ENCODE measurements around the gene RMI2.

DNA sequence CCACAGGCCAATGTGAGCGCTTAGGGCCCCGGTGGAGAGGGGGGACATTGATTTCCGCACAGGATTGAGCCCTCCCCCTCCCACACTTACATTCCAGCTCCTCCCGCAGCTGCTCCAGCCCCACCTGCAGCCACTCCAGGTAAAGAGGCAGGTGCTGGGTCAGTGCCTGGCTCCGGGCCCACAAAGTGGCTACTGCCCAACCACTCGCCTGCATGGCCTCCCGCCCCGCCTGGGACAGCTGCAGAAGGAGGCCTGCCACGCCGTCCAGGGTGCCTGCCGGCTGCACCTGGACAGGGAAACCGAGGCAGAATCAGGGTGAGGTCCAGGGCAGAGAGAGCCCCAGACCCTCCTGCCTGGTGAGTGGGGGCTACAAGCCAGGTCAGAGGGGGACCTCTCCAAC, 46.3 kb downstream of the RMI2 start:
- TF ChIP-seq RARB (CRISPR knock-in tag; IDR thresholded peaks at IDR 0.05): no peak
- no peak for TF ChIP-seq SNAI2 (CRISPR knock-in tag; IDR thresholded peaks at IDR 0.05)
- TF ChIP-seq, protein P1, sequence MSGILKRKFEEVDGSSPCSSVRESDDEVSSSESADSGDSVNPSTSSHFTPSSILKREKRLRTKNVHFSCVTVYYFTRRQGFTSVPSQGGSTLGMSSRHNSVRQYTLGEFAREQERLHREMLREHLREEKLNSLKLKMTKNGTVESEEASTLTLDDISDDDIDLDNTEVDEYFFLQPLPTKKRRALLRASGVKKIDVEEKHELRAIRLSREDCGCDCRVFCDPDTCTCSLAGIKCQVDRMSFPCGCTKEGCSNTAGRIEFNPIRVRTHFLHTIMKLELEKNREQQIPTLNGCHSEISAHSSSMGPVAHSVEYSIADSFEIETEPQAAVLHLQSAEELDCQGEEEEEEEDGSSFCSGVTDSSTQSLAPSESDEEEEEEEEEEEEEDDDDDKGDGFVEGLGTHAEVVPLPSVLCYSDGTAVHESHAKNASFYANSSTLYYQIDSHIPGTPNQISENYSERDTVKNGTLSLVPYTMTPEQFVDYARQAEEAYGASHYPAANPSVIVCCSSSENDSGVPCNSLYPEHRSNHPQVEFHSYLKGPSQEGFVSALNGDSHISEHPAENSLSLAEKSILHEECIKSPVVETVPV (CRISPR knock-in tag; IDR thresholded peaks at IDR 0.05): no peak

Data from SK-N-SH treated with all-trans-retinoic acid at 6 μM for 48 hours (cell line).